Neuron (in vitro differentiated cells): Measurements from ENCODE around the gene STK11.

Experiments
- H2AFZ ChIP-seq: one replicate; pipeline ENCODE4 v1.6.1; 2013; ENCODE audit warnings: low read depth, mild to moderate bottlenecking, inconsistent platforms, low read length, moderate library complexity
- H3K27me3 ChIP-seq: one replicate; pipeline ENCODE4 v1.6.1; 2013; ENCODE audit warnings: low read length; ENCODE audit not compliant: insufficient read depth
- H3K36me3 ChIP-seq: one replicate; pipeline ENCODE4 v1.6.1; 2013; ENCODE audit warnings: low read length; ENCODE audit not compliant: insufficient read depth
- H3K4me1 ChIP-seq: one replicate; pipeline ENCODE4 v1.6.1; 2013; ENCODE audit warnings: low read length; ENCODE audit not compliant: insufficient read depth
- H3K4me3 ChIP-seq: 2 replicates; pipeline ENCODE4 v1.5.1; 2013; ENCODE audit warnings: mild to moderate bottlenecking, low read length, moderate library complexity
- H3K9me3 ChIP-seq: one replicate; pipeline ENCODE4 v1.6.1; 2013; ENCODE audit warnings: low read length

Gene STK11

GRCh38 chr19:1254081-1254527, 48.5 kb downstream of the STK11 start:
- Histone ChIP-seq H3K4me1 (peaks cover 52% of the 10 kb centered on the region), H3K36me3 (peaks cover 65% of the 10 kb centered on the region), H2AFZ (no peak overlapping the region), H3K4me3 (no peak overlapping the region), H3K9me3 (no peaks in the 10 kb centered on the region), H3K27me3 (no peaks in the 10 kb centered on the region)

- Histone ChIP-seq H3K9me3 (no peaks in the 10 kb centered on the region), H2AFZ (no peak overlapping the region), H3K4me3 (no peak overlapping the region), H3K36me3 (peaks cover 65% of the 10 kb centered on the region), H3K27me3 (no peaks in the 10 kb centered on the region), H3K4me1 (peaks cover 57% of the 10 kb centered on the region)
Measured at GRCh38 chr19:1254530-1255185, 49.1 kb downstream of the STK11 start.

- H3K4me3 ChIP-seq = no peak overlapping the region
- H2AFZ ChIP-seq = no peak overlapping the region
- peaks cover 65% of the 10 kb centered on the region for H3K36me3 ChIP-seq
- peaks cover 61% of the 10 kb centered on the region for H3K4me1 ChIP-seq
- H3K27me3 ChIP-seq = no peaks in the 10 kb centered on the region
- H3K9me3 ChIP-seq = no peaks in the 10 kb centered on the region
Measured at GRCh38 chr19:1255186-1256161, 49.9 kb downstream of the STK11 start.

GRCh38 chr19:1256646-1257474, 51.3 kb downstream of the STK11 start:
- Histone ChIP-seq H2AFZ (no peak overlapping the region), H3K27me3 (no peaks in the 10 kb centered on the region), H3K4me3 (no peak overlapping the region), H3K36me3 (peaks cover 56% of the 10 kb centered on the region), H3K9me3 (no peaks in the 10 kb centered on the region), H3K4me1 (peaks cover 69% of the 10 kb centered on the region)

- Histone ChIP-seq H3K27me3 (no peaks in the 10 kb centered on the region), H2AFZ (no peak overlapping the region), H3K36me3 (peaks cover 49% of the 10 kb centered on the region), H3K4me1 (peaks cover 70% of the 10 kb centered on the region), H3K4me3 (no peak overlapping the region), H3K9me3 (no peaks in the 10 kb centered on the region)
Measured at GRCh38 chr19:1257475-1258162, 52.0 kb downstream of the STK11 start.

GRCh38 chr19:1258163-1258492, 52.5 kb downstream of the STK11 start:
- H2AFZ ChIP-seq = no peak overlapping the region
- no peaks in the 10 kb centered on the region for H3K9me3 ChIP-seq
- peaks cover 49% of the 10 kb centered on the region for H3K36me3 ChIP-seq

GRCh38 chr19:1258707-1259205, 53.2 kb downstream of the STK11 start:
- Histone ChIP-seq H3K4me1 (peaks cover 67% of the 10 kb centered on the region), H2AFZ (no peak overlapping the region), H3K9me3 (no peaks in the 10 kb centered on the region), H3K36me3 (peaks cover 44% of the 10 kb centered on the region), H3K4me3 (no peak overlapping the region), H3K27me3 (no peaks in the 10 kb centered on the region)

More at GRCh38 chr19:1258163-1258492, 52.5 kb downstream of the STK11 start:
- no peaks in the 10 kb centered on the region for H3K27me3 ChIP-seq
- H3K4me1 ChIP-seq = peaks cover 70% of the 10 kb centered on the region
- H3K4me3 ChIP-seq = no peak overlapping the region

GRCh38 chr19:1259206-1259875, 53.8 kb downstream of the STK11 start:
- Histone ChIP-seq H3K4me3 (no peak overlapping the region), H3K9me3 (no peaks in the 10 kb centered on the region), H3K36me3 (peaks cover 39% of the 10 kb centered on the region), H3K27me3 (no peaks in the 10 kb centered on the region), H3K4me1 (peaks cover 69% of the 10 kb centered on the region), H2AFZ (no peak overlapping the region)

GRCh38 chr19:1259876-1260748, 54.5 kb downstream of the STK11 start:
- no peaks in the 10 kb centered on the region for H3K27me3 ChIP-seq
- peaks cover 31% of the 10 kb centered on the region for H3K36me3 ChIP-seq
- H3K9me3 ChIP-seq = no peaks in the 10 kb centered on the region
- no peak overlapping the region for H2AFZ ChIP-seq
- peaks cover 76% of the 10 kb centered on the region for H3K4me1 ChIP-seq
- H3K4me3 ChIP-seq = no peak overlapping the region

GRCh38 chr19:1260749-1261537, 55.4 kb downstream of the STK11 start:
- H3K4me3 ChIP-seq = peak overlapping the region; percentile 69
- no peaks in the 10 kb centered on the region for H3K27me3 ChIP-seq
- no peak overlapping the region for H2AFZ ChIP-seq
- H3K9me3 ChIP-seq = no peaks in the 10 kb centered on the region
- H3K36me3 ChIP-seq = peaks cover 23% of the 10 kb centered on the region
- peaks cover 77% of the 10 kb centered on the region for H3K4me1 ChIP-seq

GRCh38 chr19:1261538-1261797, 55.9 kb downstream of the STK11 start:
- Histone ChIP-seq H3K9me3 (no peaks in the 10 kb centered on the region), H3K4me3 (peak overlapping the region; percentile 69), H3K4me1 (peaks cover 79% of the 10 kb centered on the region), H3K36me3 (peaks cover 20% of the 10 kb centered on the region), H2AFZ (no peak overlapping the region), H3K27me3 (no peaks in the 10 kb centered on the region)
